Uterus (tissue), 2 donors: Measurements from ENCODE around the gene CSAG1.
"Not testable (repeated sequence)": the region's sequence is repeated elsewhere in the genome, so short reads cannot be mapped to it uniquely, and the experiment has no call there.

Experiments
- POLR2A ChIP-seq, 2 donors: fragments of 450-650 bp; IDR thresholded peaks; one replicate each; pipeline ENCODE4 v1.6.1; 2016; ENCODE audit warnings: antibody characterized with exemption in 2 of 2, mild to moderate bottlenecking in 1 of 2, moderate library complexity in 1 of 2
- TF ChIP-seq, protein P1 (sequence below), 4 experiments: fragments of 200-600 bp in 2 of 4; fragments of 450-650 bp in 2 of 4; sonication (generic) in 2 of 4; IDR thresholded peaks; one replicate each; pipeline ENCODE4 v1.5.1; 2016 to 2019; ENCODE audit warnings: antibody characterized with exemption in 4 of 4, mild to moderate bottlenecking in 2 of 4, moderate library complexity in 1 of 4

- TF ChIP-seq, protein P1, sequence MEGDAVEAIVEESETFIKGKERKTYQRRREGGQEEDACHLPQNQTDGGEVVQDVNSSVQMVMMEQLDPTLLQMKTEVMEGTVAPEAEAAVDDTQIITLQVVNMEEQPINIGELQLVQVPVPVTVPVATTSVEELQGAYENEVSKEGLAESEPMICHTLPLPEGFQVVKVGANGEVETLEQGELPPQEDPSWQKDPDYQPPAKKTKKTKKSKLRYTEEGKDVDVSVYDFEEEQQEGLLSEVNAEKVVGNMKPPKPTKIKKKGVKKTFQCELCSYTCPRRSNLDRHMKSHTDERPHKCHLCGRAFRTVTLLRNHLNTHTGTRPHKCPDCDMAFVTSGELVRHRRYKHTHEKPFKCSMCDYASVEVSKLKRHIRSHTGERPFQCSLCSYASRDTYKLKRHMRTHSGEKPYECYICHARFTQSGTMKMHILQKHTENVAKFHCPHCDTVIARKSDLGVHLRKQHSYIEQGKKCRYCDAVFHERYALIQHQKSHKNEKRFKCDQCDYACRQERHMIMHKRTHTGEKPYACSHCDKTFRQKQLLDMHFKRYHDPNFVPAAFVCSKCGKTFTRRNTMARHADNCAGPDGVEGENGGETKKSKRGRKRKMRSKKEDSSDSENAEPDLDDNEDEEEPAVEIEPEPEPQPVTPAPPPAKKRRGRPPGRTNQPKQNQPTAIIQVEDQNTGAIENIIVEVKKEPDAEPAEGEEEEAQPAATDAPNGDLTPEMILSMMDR (IDR thresholded peaks at IDR 0.05), result not testable (repeated sequence)
- TF ChIP-seq POLR2A (IDR thresholded peaks at IDR 0.05), result not testable (repeated sequence)
Measured at GRCh38 chrX:152759544-152759943, 26.0 kb upstream of the CSAG1 start.
